Body of pancreas (tissue), 4 donors: ENCODE measurements around the gene CA5A. TPM values are rescaled to one million over a fixed set of nuclear protein-coding genes. Genes with fewer than 3 reads are reported as not detected.
A peak's percentile ranks its signal among the peaks of the same experiment; 100 is the strongest.
"Not testable (repeated sequence)": the region's sequence is repeated elsewhere in the genome, so short reads cannot be mapped to it uniquely, and the experiment has no call there.

Experiments used
- ATAC-seq: fragments of 150-250 bp; one replicate; pipeline ENCODE4 v1.9.1; 2016
- DNase-seq, 4 donors: peaks; one replicate each; pipeline ENCODE4 v3.0.0-alpha.2; 2019
- H3K27ac ChIP-seq, 4 donors: fragments of 200-600 bp; sonication (generic); 1 replicate in 3 of 4; 2 replicates in 1 of 4; pipeline versions ENCODE4 v1.5.1 to v1.6.1; 2016 to 2019; ENCODE audit warnings: mild to moderate bottlenecking in 1 of 4, mixed read lengths in 1 of 4, moderate library complexity in 1 of 4
- H3K27me3 ChIP-seq, 2 donors: fragments of 200-600 bp; sonication (generic); one replicate each; pipeline ENCODE4 v1.6.0; 2016; ENCODE audit warnings: mild to moderate bottlenecking in 1 of 2
- H3K36me3 ChIP-seq, 2 donors: fragments of 200-600 bp; sonication (generic); replicated peaks in 1 of 2; 2 replicates each; pipeline ENCODE4 v1.5.1; 2016; ENCODE audit warnings: low read depth in 2 of 2; ENCODE audit not compliant: insufficient read depth in 1 of 2
- H3K4me1 ChIP-seq: fragments of 200-600 bp; sonication (generic); one replicate; pipeline ENCODE4 v1.6.0; 2016
- H3K4me3 ChIP-seq, 2 donors: fragments of 200-600 bp; sonication (generic); 1 replicate in 1 of 2; 2 replicates in 1 of 2; pipeline ENCODE4 v1.5.1; 2016 to 2019
- H3K9me3 ChIP-seq, 3 donors: fragments of 200-600 bp; sonication (generic); 1 replicate in 2 of 3; 2 replicates in 1 of 3; pipeline ENCODE4 v1.5.1; 2016
- CTCF ChIP-seq, 7 experiments: fragments of 450-650 bp in 4 of 7; fragments of 200-600 bp in 3 of 7; sonication (generic) in 3 of 7; IDR thresholded peaks; one replicate each; pipeline ENCODE4 v1.5.1; 2016 to 2019; ENCODE audit warnings: antibody characterized with exemption in 7 of 7
- POLR2A ChIP-seq, 3 donors: fragments of 450-650 bp; IDR thresholded peaks; one replicate each; pipeline ENCODE4 v1.6.1; 2016; ENCODE audit warnings: antibody characterized with exemption in 3 of 3, mild to moderate bottlenecking in 2 of 3
- WGBS, 2 donors: methylation state at CpG; one replicate each; pipeline ENCODE4 v1.1.5; 2017; 5-methylcytosine and 5-hydroxymethylcytosine counted together
- intact Hi-C: fragments of 100-400 bp; cut with DNase I; formaldehyde crosslinking; loops from one replicate; pipeline ENCODE4 v1.15.1; 2023
- total RNA-seq, 2 donors: library from RNA; depleted of rRNA; stranded (reverse); fragments of >200 nt; gene quantifications; one replicate each; pipeline ENCODE4 v1.1.0, GENCODE V29; 2016

CA5A gene
- not detected for total RNA-seq

- DNase-seq, result no peak
- Histone ChIP-seq H3K27me3 (no peaks in the 10 kb centered on the region), H3K9me3 (no peaks in the 10 kb centered on the region), H3K4me3 (no peak within 1 kb of the TSS), H3K27ac (no peak within 1 kb of the TSS), H3K4me1 (no peaks in the 10 kb centered on the region), H3K36me3 (no peaks in the 10 kb centered on the region)
- WGBS, 2 donors, result 83% methylated on average over 15 of the region's 15 CpGs
- intact Hi-C loops, result no loop called here
- TF ChIP-seq CTCF (IDR thresholded peaks at IDR 0.05) (no peak), POLR2A (IDR thresholded peaks at IDR 0.05) (no peak)
- no peak for ATAC-seq
Measured at GRCh38 chr16:87936375-87937230, at the start of gene CA5A. Gene CA5A, minus strand, starts transcription at chr16:87936529. Its CDS starts 79 bp downstream, at chr16:87936450.

GRCh38 chr16:87985493-87985892, 49.2 kb upstream of the CA5A start:
- H3K36me3 ChIP-seq, H3K9me3 ChIP-seq, ATAC-seq, H3K4me1 ChIP-seq, H3K27me3 ChIP-seq, intact Hi-C loops, DNase-seq, H3K27ac ChIP-seq, H3K4me3 ChIP-seq: not testable (repeated sequence)
- WGBS, 2 donors, result 86 to 88% methylated on average over 5 of the region's 5 CpGs

GRCh38 chr16:87984632-87985267, 48.4 kb upstream of the CA5A start:
- WGBS, 2 donors, result 91 to 93% methylated on average over 25 to 27 of the region's 28 CpGs
- Histone ChIP-seq H3K27me3 (no peaks in the 10 kb centered on the region), H3K4me1 (peaks cover 10% of the 10 kb centered on the region), H3K9me3 (no peaks in the 10 kb centered on the region), H3K4me3 (no peak overlapping the region), H3K27ac (no peak overlapping the region), H3K36me3 (no peaks in the 10 kb centered on the region)
- intact Hi-C loops, result no loop called here
- TF ChIP-seq POLR2A (IDR thresholded peaks at IDR 0.05) (no peak), CTCF (IDR thresholded peaks at IDR 0.05) (no peak)
- DNase-seq, result no peak
- no peak for ATAC-seq

GRCh38 chr16:87984180-87984579, 47.9 kb upstream of the CA5A start:
- H3K9me3 ChIP-seq, DNase-seq, H3K27me3 ChIP-seq, ATAC-seq, H3K27ac ChIP-seq, intact Hi-C loops, H3K36me3 ChIP-seq, H3K4me3 ChIP-seq: not testable (repeated sequence)
- H3K4me1 ChIP-seq, result peaks cover 16% of the 10 kb centered on the region
- 90% methylated on average over 13 to 15 of the region's 15 CpGs for whole genome bisulfite sequencing, 2 donors

GRCh38 chr16:87983737-87984097, 47.4 kb upstream of the CA5A start:
- DNase-seq, ATAC-seq: not testable (repeated sequence)
- H3K27ac ChIP-seq, result peak overlapping the region in 1 of 4 donors; percentile 77

GRCh38 chr16:87983072-87983736, 46.9 kb upstream of the CA5A start:
- H3K27me3 ChIP-seq, H3K9me3 ChIP-seq, intact Hi-C loops, H3K36me3 ChIP-seq, DNase-seq, H3K4me3 ChIP-seq: not testable (repeated sequence)
- TF ChIP-seq CTCF (IDR thresholded peaks at IDR 0.05), result peak in 4 of 7 experiments; percentile 10 to 31 (median 18)
- WGBS, 2 donors, result 40 to 66% methylated on average over 11 to 19 of the region's 20 CpGs
- peak; percentile 36 for ATAC-seq
- Histone ChIP-seq H3K27ac (peak overlapping the region; percentile 25 to 77 (median 56)), H3K4me1 (peaks cover 23% of the 10 kb centered on the region)

More at GRCh38 chr16:87983737-87984097, 47.4 kb upstream of the CA5A start:
- WGBS, 2 donors, result 60 to 70% methylated on average over 7 of the region's 7 CpGs
- H3K9me3 ChIP-seq, intact Hi-C loops, H3K27me3 ChIP-seq, H3K4me3 ChIP-seq, H3K36me3 ChIP-seq: not testable (repeated sequence)
- H3K4me1 ChIP-seq, result peaks cover 20% of the 10 kb centered on the region
